ENCODE measurements around the gene IL34. TPM values are rescaled to one million over a fixed set of nuclear protein-coding genes. Genes with fewer than 3 reads are reported as not detected.
"Not testable (repeated sequence)": the region's sequence is repeated elsewhere in the genome, so short reads cannot be mapped to it uniquely, and the experiment has no call there.

IL34 gene
- total RNA-seq, 1 experiment from 2014 or later = not detected

GRCh38 chr16:70663524-70664324 lies 17.4 kb downstream of the IL34 start:
- no peak for DNase-seq
- no peaks in the 10 kb centered on the region for H3K9me3 ChIP-seq (ENCODE audit: low read length)
- no peaks in the 10 kb centered on the region for H3K4me1 ChIP-seq (ENCODE audit: low read length)
- H3K9ac ChIP-seq (ENCODE audit: low read length) = no peak overlapping the region
- no peaks in the 10 kb centered on the region for H3K79me2 ChIP-seq (ENCODE audit: low read length)
- no peaks in the 10 kb centered on the region for H4K20me1 ChIP-seq (ENCODE audit: insufficient read depth, low read depth, low read length)
- H3K9me2 ChIP-seq (replicated peaks; ENCODE audit: insufficient read depth, low read length) = no peaks in the 10 kb centered on the region
- no peak overlapping the region for H3K4me3 ChIP-seq (ENCODE audit: low read length)
- no peak overlapping the region for H2AFZ ChIP-seq (ENCODE audit: low read length)
- 0 out of 2 replicates have a peak, but pooled peaks cover 6% of the 10 kb centered on the region for H3K36me3 ChIP-seq (ENCODE audit: insufficient read depth, low read length)
- H3K27me3 ChIP-seq (ENCODE audit: low read length) = no peaks in the 10 kb centered on the region
- H3K4me2 ChIP-seq (ENCODE audit: low read depth, low read length, poor library complexity, severe bottlenecking) = no peak overlapping the region
- no peak overlapping the region for H3K27ac ChIP-seq (ENCODE audit: low read length)

- no peaks in the 10 kb centered on the region for H3K9me2 ChIP-seq (replicated peaks; ENCODE audit: insufficient read depth, low read length)
- no peaks in the 10 kb centered on the region for H3K79me2 ChIP-seq (ENCODE audit: low read length)
- no peaks in the 10 kb centered on the region for H3K27me3 ChIP-seq (ENCODE audit: low read length)
- H3K4me2 ChIP-seq (ENCODE audit: low read depth, low read length, poor library complexity, severe bottlenecking) = no peak overlapping the region
- H3K9me3 ChIP-seq (ENCODE audit: low read length) = no peaks in the 10 kb centered on the region
- no peak overlapping the region for H2AFZ ChIP-seq (ENCODE audit: low read length)
- no peak overlapping the region for H3K27ac ChIP-seq (ENCODE audit: low read length)
- no peaks in the 10 kb centered on the region for H3K4me1 ChIP-seq (ENCODE audit: low read length)
- no peak overlapping the region for H3K9ac ChIP-seq (ENCODE audit: low read length)
- H3K36me3 ChIP-seq (ENCODE audit: insufficient read depth, low read length) = 0 out of 2 replicates have a peak, but pooled peaks cover 6% of the 10 kb centered on the region
- DNase-seq = no peak
- no peak overlapping the region for H3K4me3 ChIP-seq (ENCODE audit: low read length)
- H4K20me1 ChIP-seq (ENCODE audit: insufficient read depth, low read depth, low read length) = no peaks in the 10 kb centered on the region
Measured at GRCh38 chr16:70664325-70665112, 18.2 kb downstream of the IL34 start.

DNA sequence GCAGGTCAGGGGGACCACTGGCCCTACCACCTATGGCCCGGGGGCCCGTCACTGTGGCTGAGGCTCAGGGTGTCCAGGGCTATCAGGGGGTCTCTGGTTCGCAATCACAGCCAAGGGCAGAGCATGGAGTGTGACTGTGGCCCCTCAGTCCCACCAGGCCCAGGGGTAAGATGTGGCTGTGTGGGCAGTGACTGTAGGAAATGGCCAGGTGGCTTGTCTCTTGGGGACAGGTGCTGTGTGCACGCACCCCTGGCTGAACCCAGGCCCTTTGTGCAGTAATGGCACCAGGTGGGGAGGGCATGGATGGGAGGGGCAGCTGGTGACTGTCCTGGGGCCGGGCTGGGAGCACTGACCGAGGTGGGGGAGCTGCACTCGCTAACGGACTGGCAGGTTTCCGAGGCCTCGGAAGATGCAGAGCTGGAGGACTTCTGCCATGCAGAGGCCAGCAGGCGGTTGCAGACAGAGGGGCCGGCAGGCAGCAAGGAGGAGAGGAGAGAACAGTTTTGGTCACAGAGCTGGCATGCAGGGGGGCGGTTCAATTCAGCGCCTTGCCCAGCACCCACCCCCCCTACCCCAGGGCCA lies 18.8 kb downstream of the IL34 start:
- H3K9ac ChIP-seq (ENCODE audit: low read length) = no peak overlapping the region
- no peak for DNase-seq
- no peaks in the 10 kb centered on the region for H3K9me2 ChIP-seq (replicated peaks; ENCODE audit: insufficient read depth, low read length)
- 0 out of 2 replicates have a peak, but pooled peaks cover 6% of the 10 kb centered on the region for H3K36me3 ChIP-seq (ENCODE audit: insufficient read depth, low read length)
- H3K4me2 ChIP-seq (ENCODE audit: low read depth, low read length, poor library complexity, severe bottlenecking) = no peak overlapping the region
- no peak overlapping the region for H2AFZ ChIP-seq (ENCODE audit: low read length)
- H3K27ac ChIP-seq (ENCODE audit: low read length) = no peak overlapping the region
- H3K4me3 ChIP-seq (ENCODE audit: low read length) = no peak overlapping the region
- H3K9me3 ChIP-seq (ENCODE audit: low read length) = no peaks in the 10 kb centered on the region
- H3K4me1 ChIP-seq (ENCODE audit: low read length) = no peaks in the 10 kb centered on the region
- no peaks in the 10 kb centered on the region for H4K20me1 ChIP-seq (ENCODE audit: insufficient read depth, low read depth, low read length)
- H3K79me2 ChIP-seq (ENCODE audit: low read length) = no peaks in the 10 kb centered on the region
- H3K27me3 ChIP-seq (ENCODE audit: low read length) = no peaks in the 10 kb centered on the region

DNA sequence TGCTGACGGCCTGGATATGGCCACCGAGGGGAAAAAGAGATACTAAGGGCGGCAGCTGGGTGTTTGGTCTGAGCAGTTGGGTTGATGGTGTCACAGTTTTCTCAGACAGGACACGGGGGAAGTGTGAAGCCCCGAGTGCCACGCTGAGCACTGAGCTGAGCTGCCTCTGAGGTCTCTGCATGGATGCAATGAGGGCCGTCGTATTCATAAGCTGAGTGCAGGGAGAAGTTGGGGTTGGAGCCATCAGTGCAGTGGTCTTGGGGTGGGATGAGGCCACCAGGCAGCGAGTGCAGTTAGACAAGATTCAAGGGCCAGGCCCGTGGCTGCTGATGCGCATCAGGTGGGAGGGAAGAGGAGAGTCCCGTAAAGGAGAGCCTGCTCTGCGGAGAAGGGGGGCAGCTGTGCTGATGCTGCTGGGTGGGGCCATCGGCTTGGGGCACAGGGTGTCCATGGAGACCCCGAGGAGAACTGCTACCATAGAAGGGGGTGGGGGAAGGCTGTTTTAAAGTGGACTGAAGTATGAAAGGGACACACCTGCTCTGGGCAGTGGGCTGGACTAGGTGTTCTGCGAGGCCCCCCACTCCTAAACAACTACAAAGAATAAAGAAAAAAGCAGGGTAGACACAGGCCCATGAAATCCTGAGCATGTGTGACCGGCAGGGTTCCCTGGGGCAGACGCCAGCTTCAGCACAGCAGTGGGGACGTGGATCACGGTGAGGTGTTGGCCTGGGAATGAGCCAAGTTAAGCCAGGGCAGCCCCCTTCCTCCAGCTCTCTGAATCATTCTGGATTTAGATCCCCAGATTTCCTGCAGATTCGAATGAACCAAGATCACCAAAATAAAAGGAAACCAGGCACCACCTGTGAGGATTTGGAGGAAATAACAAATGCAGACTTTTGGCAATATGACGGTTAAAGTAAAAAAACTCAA lies 19.7 kb downstream of the IL34 start:
- no peak overlapping the region for H3K4me3 ChIP-seq (ENCODE audit: low read length)
- no peaks in the 10 kb centered on the region for H3K9me3 ChIP-seq (ENCODE audit: low read length)
- no peaks in the 10 kb centered on the region for H3K4me1 ChIP-seq (ENCODE audit: low read length)
- no peak overlapping the region for H3K27ac ChIP-seq (ENCODE audit: low read length)
- H3K4me2 ChIP-seq (ENCODE audit: low read depth, low read length, poor library complexity, severe bottlenecking) = no peak overlapping the region
- H3K9ac ChIP-seq (ENCODE audit: low read length) = no peak overlapping the region
- no peaks in the 10 kb centered on the region for H4K20me1 ChIP-seq (ENCODE audit: insufficient read depth, low read depth, low read length)
- H3K36me3 ChIP-seq (ENCODE audit: insufficient read depth, low read length) = 0 out of 2 replicates have a peak, but pooled peaks cover 6% of the 10 kb centered on the region
- no peak overlapping the region for H2AFZ ChIP-seq (ENCODE audit: low read length)
- no peaks in the 10 kb centered on the region for H3K9me2 ChIP-seq (replicated peaks; ENCODE audit: insufficient read depth, low read length)
- no peaks in the 10 kb centered on the region for H3K27me3 ChIP-seq (ENCODE audit: low read length)
- DNase-seq = no peak
- no peaks in the 10 kb centered on the region for H3K79me2 ChIP-seq (ENCODE audit: low read length)

DNA sequence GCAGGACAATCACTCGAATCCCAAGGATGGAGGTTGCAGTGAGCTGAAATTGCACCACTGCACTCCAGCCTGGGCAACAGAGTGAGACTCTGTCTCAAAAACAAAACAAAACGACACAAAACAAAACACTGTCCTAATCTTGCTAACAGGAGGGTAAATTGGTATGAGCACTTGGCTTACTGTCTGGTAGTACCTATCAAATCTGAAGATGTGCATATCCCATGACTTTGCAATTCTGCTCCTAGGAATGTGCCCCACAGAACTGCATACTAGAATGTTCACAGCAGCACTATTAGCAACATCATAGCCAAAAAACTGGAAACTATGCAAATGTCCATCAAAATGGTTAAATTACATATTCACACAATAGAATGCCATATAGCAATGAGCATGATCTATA lies 23.8 kb downstream of the IL34 start:
- no peak for DNase-seq
- Histone ChIP-seq H3K36me3 (ENCODE audit: insufficient read depth, low read length) (0 out of 2 replicates have a peak, but pooled peaks cover 6% of the 10 kb centered on the region), H3K4me2 (ENCODE audit: low read depth, low read length, poor library complexity, severe bottlenecking) (no peak overlapping the region), H3K27ac (ENCODE audit: low read length) (no peak overlapping the region), H4K20me1 (ENCODE audit: insufficient read depth, low read depth, low read length) (no peaks in the 10 kb centered on the region), H3K79me2 (ENCODE audit: low read length) (no peaks in the 10 kb centered on the region), H3K9ac (ENCODE audit: low read length) (no peak overlapping the region), H2AFZ (ENCODE audit: low read length) (no peak overlapping the region), H3K4me1 (ENCODE audit: low read length) (no peaks in the 10 kb centered on the region), H3K4me3 (ENCODE audit: low read length) (no peak overlapping the region), H3K9me2 (replicated peaks; ENCODE audit: insufficient read depth, low read length) (no peaks in the 10 kb centered on the region), H3K9me3 (ENCODE audit: low read length) (no peaks in the 10 kb centered on the region), H3K27me3 (ENCODE audit: low read length) (no peaks in the 10 kb centered on the region)

GRCh38 chr16:70670938-70671337 lies 24.6 kb downstream of the IL34 start:
- H3K27ac ChIP-seq (ENCODE audit: low read length); H3K79me2 ChIP-seq (ENCODE audit: low read length); H3K4me2 ChIP-seq (ENCODE audit: low read depth, low read length, poor library complexity, severe bottlenecking); H2AFZ ChIP-seq (ENCODE audit: low read length); DNase-seq; H3K9me3 ChIP-seq (ENCODE audit: low read length); H3K4me3 ChIP-seq (ENCODE audit: low read length); H3K9me2 ChIP-seq (replicated peaks; ENCODE audit: insufficient read depth, low read length); H4K20me1 ChIP-seq (ENCODE audit: insufficient read depth, low read depth, low read length); H3K36me3 ChIP-seq (ENCODE audit: insufficient read depth, low read length); H3K27me3 ChIP-seq (ENCODE audit: low read length); H3K4me1 ChIP-seq (ENCODE audit: low read length); H3K9ac ChIP-seq (ENCODE audit: low read length): not testable (repeated sequence)

- no peak overlapping the region for H3K4me3 ChIP-seq (ENCODE audit: low read length)
- H3K9ac ChIP-seq (ENCODE audit: low read length) = no peak overlapping the region
- H4K20me1 ChIP-seq (ENCODE audit: insufficient read depth, low read depth, low read length) = no peaks in the 10 kb centered on the region
Measured at GRCh38 chr16:70674221-70675014, 28.1 kb downstream of the IL34 start.

More at GRCh38 chr16:70674221-70675014, 28.1 kb downstream of the IL34 start:
- Histone ChIP-seq H3K4me2 (ENCODE audit: low read depth, low read length, poor library complexity, severe bottlenecking) (no peak overlapping the region), H3K27me3 (ENCODE audit: low read length) (no peaks in the 10 kb centered on the region), H3K27ac (ENCODE audit: low read length) (no peak overlapping the region), H3K79me2 (ENCODE audit: low read length) (no peaks in the 10 kb centered on the region), H3K9me2 (replicated peaks; ENCODE audit: insufficient read depth, low read length) (no peaks in the 10 kb centered on the region), H3K4me1 (ENCODE audit: low read length) (no peaks in the 10 kb centered on the region), H3K36me3 (ENCODE audit: insufficient read depth, low read length) (no peaks in the 10 kb centered on the region), H2AFZ (ENCODE audit: low read length) (no peak overlapping the region), H3K9me3 (ENCODE audit: low read length) (no peaks in the 10 kb centered on the region)
- no peak for DNase-seq

All from Karpas-422 (cell line).